ENCODE measurements around the gene PPP1R26. TPM values are rescaled to one million over a fixed set of nuclear protein-coding genes. Genes with fewer than 3 reads are reported as not detected.

PPP1R26 gene
- total and polyA plus RNA-seq, 2 of the 8 experiments (the other 6 are each of a cell fraction or from before 2014, with no cell fraction given), result 9.8 to 32.7 TPM

- Histone ChIP-seq H2BK5ac (ENCODE audit: low read depth, low read length) (no peak overlapping the region), H2BK15ac (ENCODE audit: low read length) (no peak overlapping the region), H4K20me1 (replicated peaks in 1 of 2; ENCODE audit: control insufficient read depth in 1 of 2, insufficient read depth in 2 of 2, low read length in 2 of 2) (peaks cover 0 to 2% of the 10 kb centered on the region in 2 experiments), H4K5ac (ENCODE audit: insufficient read length, low read depth, low read length) (no peak overlapping the region), H3K9ac (replicated peaks in 1 of 4; ENCODE audit: extremely low read depth in 1 of 4, low read depth in 3 of 4, low read length in 3 of 4) (no peak overlapping the region), H3K79me1 (ENCODE audit: low read depth, low read length) (no peaks in the 10 kb centered on the region), H3K14ac (ENCODE audit: insufficient read length) (no peak overlapping the region), H3K4me2 (ENCODE audit: insufficient read depth in 1 of 2, low read depth in 2 of 2, low read length in 2 of 2) (no peak overlapping the region), H3K4me3 (ENCODE audit: extremely low read depth in 1 of 4, insufficient read depth in 2 of 4, low read depth in 3 of 4, low read length in 4 of 4) (no peak overlapping the region), H2AFZ (ENCODE audit: low read length) (no peak overlapping the region), H3K4ac (replicated peaks; ENCODE audit: insufficient read length, low read depth, low read length) (no peak overlapping the region), H3K56ac (replicated peaks; ENCODE audit: insufficient read length, low read depth, low read length) (no peak overlapping the region), H3K27ac (ENCODE audit: low read depth, low read length) (no peak overlapping the region), H3K79me2 (ENCODE audit: control insufficient read depth in 1 of 2, insufficient read depth in 2 of 2, low read length in 2 of 2) (no peaks in the 10 kb centered on the region), H3K23ac (ENCODE audit: insufficient read length) (no peak overlapping the region), H3K27me3 (replicated peaks in 1 of 4; ENCODE audit: control insufficient read depth in 3 of 4, extremely low read depth in 1 of 4, insufficient read depth in 3 of 4, low read length in 3 of 4) (no peaks in the 10 kb centered on the region), H2BK12ac (ENCODE audit: low read depth, low read length) (no peak overlapping the region), H3K23me2 (ENCODE audit: low read depth, low read length) (no peaks in the 10 kb centered on the region), H2BK120ac (replicated peaks; ENCODE audit: low read depth, low read length) (no peak overlapping the region), H3K18ac (ENCODE audit: extremely low read depth, low read length) (no peak overlapping the region), H2AK5ac (ENCODE audit: low read depth, low read length) (no peak overlapping the region), H3K9me3 (ENCODE audit: insufficient read depth in 2 of 2, low read depth in 1 of 2, low read length in 1 of 2) (no peaks in the 10 kb centered on the region), H3K4me1 (replicated peaks in 1 of 4; ENCODE audit: control insufficient read depth in 3 of 4, insufficient read depth in 4 of 4, low read length in 3 of 4) (peaks cover 0 to 2% (median 0%) of the 10 kb centered on the region in 4 experiments; a peak in 1 of 7 replicates), H4K91ac (replicated peaks; ENCODE audit: insufficient read length, low read length) (no peak overlapping the region), H3K36me3 (ENCODE audit: control insufficient read depth in 2 of 4, insufficient read depth in 4 of 4, low read length in 3 of 4) (peaks cover under 1 to 7% (median 3%) of the 10 kb centered on the region in 4 experiments; a peak in 4 of 8 replicates), H4K8ac (ENCODE audit: extremely low read depth, insufficient read depth, low read length) (no peak overlapping the region), H2BK20ac (ENCODE audit: low read length) (no peak overlapping the region)
- DNase-seq (ENCODE audit: low read depth in 1 of 2, low spot score in 2 of 2), result no peak
- POLR2A ChIA-PET (ENCODE audit: partially characterized antibody), result interaction anchor here (1.6 kb wide), 1 partner anchor 13 kb away, joined by 3 read pairs; no protein-coding TSS in a partner anchor
- TF ChIP-seq SIX5 (IDR thresholded peaks at IDR 0.05; ENCODE audit: low read depth, low read length) (no peak), E2F6 (IDR thresholded peaks at IDR 0.05) (peak; percentile 24; the same call in 1 of the 2 replicates), CBX8 (IDR thresholded peaks at IDR 0.05; ENCODE audit: borderline replicate concordance, low read depth, low read length) (no peak), SP4 (IDR thresholded peaks at IDR 0.05; ENCODE audit: low read length) (no peak), RXRA (IDR thresholded peaks at IDR 0.05; ENCODE audit: insufficient read depth, low read depth, low read length) (no peak), TCF12 (IDR thresholded peaks at IDR 0.05; ENCODE audit: low read depth, low read length) (no peak)
- 90% methylated on average over 27 of the region's 27 CpGs; no CpG with 5 or more reads in 1 of the 2 experiments for WGBS, 2 experiments (ENCODE audit: extremely low coverage in 1 of 2, insufficient coverage in 1 of 2, insufficient read length in 1 of 2, insufficient replicate concordance in 2 of 2, low coverage in 1 of 2, low lambda C conversion rate in 2 of 2, missing lambda C conversion rate in 1 of 2)
- CTCF ChIA-PET (ENCODE audit: partially characterized antibody), result interaction anchor here (0.6 to 2.7 kb wide), 2 partner anchors 12 to 1952 kb away, joined by 3 to 9 read pairs; no protein-coding TSS in a partner anchor
- no peak for FAIRE-seq
Observed at GRCh38 chr9:135492886-135493669, 13.5 kb downstream of the PPP1R26 start.
